ENCODE measurements around the gene C1orf50. TPM values are rescaled to one million over a fixed set of nuclear protein-coding genes. Genes with fewer than 3 reads are reported as not detected.

The C1orf50 gene
- total RNA-seq, 1 experiment from 2014 or later: 3.4 TPM

DNA sequence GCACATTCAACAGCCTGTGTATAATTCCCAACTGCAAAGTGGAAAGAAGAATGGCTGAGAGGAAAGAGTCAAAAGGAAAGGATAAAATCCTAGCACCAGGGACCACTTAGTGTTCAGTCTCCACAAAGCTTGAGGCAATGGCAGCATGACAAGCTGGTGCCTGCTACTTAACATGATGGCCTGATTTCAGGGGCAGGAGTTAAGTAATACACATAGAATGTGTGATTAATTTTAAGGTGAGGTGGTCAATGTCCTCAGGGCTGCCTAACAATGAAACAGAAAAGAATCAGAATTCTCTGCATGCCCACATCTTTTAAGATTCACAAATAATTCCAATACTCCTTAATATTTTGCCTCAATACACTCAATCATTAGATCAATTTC is 9.2 kb upstream of the C1orf50 start:
- H3K79me2 ChIP-seq (ENCODE audit: low read length): no peaks in the 10 kb centered on the region
- H3K4me3 ChIP-seq (ENCODE audit: low read length): no peak overlapping the region
- no peaks in the 10 kb centered on the region for H3F3A ChIP-seq (ENCODE audit: low read length, unreplicated experiment)
- TF ChIP-seq EZH2 (IDR thresholded peaks at IDR 0.05; ENCODE audit: low read length, unreplicated experiment) (no peak), EZH2phosphoT487 (IDR thresholded peaks at IDR 0.05; ENCODE audit: borderline replicate concordance, low read length) (no peak)
- TF ChIP-seq, protein P1, sequence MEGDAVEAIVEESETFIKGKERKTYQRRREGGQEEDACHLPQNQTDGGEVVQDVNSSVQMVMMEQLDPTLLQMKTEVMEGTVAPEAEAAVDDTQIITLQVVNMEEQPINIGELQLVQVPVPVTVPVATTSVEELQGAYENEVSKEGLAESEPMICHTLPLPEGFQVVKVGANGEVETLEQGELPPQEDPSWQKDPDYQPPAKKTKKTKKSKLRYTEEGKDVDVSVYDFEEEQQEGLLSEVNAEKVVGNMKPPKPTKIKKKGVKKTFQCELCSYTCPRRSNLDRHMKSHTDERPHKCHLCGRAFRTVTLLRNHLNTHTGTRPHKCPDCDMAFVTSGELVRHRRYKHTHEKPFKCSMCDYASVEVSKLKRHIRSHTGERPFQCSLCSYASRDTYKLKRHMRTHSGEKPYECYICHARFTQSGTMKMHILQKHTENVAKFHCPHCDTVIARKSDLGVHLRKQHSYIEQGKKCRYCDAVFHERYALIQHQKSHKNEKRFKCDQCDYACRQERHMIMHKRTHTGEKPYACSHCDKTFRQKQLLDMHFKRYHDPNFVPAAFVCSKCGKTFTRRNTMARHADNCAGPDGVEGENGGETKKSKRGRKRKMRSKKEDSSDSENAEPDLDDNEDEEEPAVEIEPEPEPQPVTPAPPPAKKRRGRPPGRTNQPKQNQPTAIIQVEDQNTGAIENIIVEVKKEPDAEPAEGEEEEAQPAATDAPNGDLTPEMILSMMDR (conservative IDR thresholded peaks at IDR 0.05; ENCODE audit: low read depth, low read length): no peak
- no peak overlapping the region for H2AFZ ChIP-seq (ENCODE audit: low read length)
- ChIA-PET POLR2A (ENCODE audit: unreplicated experiment) (no interaction called here), CTCF (no interaction called here)
- no TSS peak for BruUV-seq (replicated peaks)
- H3K9me3 ChIP-seq (ENCODE audit: low read length): no peaks in the 10 kb centered on the region
- no peaks in the 10 kb centered on the region for H3K9me2 ChIP-seq (replicated peaks; ENCODE audit: low read length)
- H3K4me2 ChIP-seq (ENCODE audit: low read length): no peak overlapping the region
- no peak for ATAC-seq
- peaks cover 6% of the 10 kb centered on the region; the same call in 1 of the 2 replicates for H3K36me3 ChIP-seq (ENCODE audit: low read depth, low read length)
- no peak for DNase-seq
- intact Hi-C loops (cut with micrococcal nuclease): no loop called here
- H3K4me1 ChIP-seq (ENCODE audit: insufficient read depth, low read length): no peaks in the 10 kb centered on the region
- no peak overlapping the region for H3K27ac ChIP-seq (ENCODE audit: low read length)
- H3K27me3 ChIP-seq (ENCODE audit: low read length): no peaks in the 10 kb centered on the region
- no peak overlapping the region for H3K9ac ChIP-seq (ENCODE audit: low read length)
- H4K20me1 ChIP-seq (ENCODE audit: low read length): no peaks in the 10 kb centered on the region

GRCh38 chr1:42758641-42759040 is 8.4 kb upstream of the C1orf50 start:
- Histone ChIP-seq H2AFZ (ENCODE audit: low read length) (no peak overlapping the region), H3K9ac (ENCODE audit: low read length) (no peak overlapping the region), H4K20me1 (ENCODE audit: low read length) (no peaks in the 10 kb centered on the region), H3K9me2 (replicated peaks; ENCODE audit: low read length) (no peaks in the 10 kb centered on the region), H3K27me3 (ENCODE audit: low read length) (no peaks in the 10 kb centered on the region), H3K27ac (ENCODE audit: low read length) (no peak overlapping the region), H3K4me1 (ENCODE audit: insufficient read depth, low read length) (no peaks in the 10 kb centered on the region), H3K79me2 (ENCODE audit: low read length) (no peaks in the 10 kb centered on the region), H3K4me3 (ENCODE audit: low read length) (no peak overlapping the region), H3F3A (ENCODE audit: low read length, unreplicated experiment) (no peaks in the 10 kb centered on the region), H3K9me3 (ENCODE audit: low read length) (no peaks in the 10 kb centered on the region), H3K4me2 (ENCODE audit: low read length) (no peak overlapping the region), H3K36me3 (ENCODE audit: low read depth, low read length) (peaks cover 6% of the 10 kb centered on the region; the same call in 1 of the 2 replicates)
- no TSS peak for BruUV-seq (replicated peaks)
- CTCF ChIA-PET: no interaction called here
- POLR2A ChIA-PET (ENCODE audit: unreplicated experiment): no interaction called here
- intact Hi-C loops (cut with micrococcal nuclease): no loop called here
- TF ChIP-seq, protein P1 (conservative IDR thresholded peaks at IDR 0.05; ENCODE audit: low read depth, low read length): no peak
- TF ChIP-seq EZH2phosphoT487 (IDR thresholded peaks at IDR 0.05; ENCODE audit: borderline replicate concordance, low read length) (no peak), EZH2 (IDR thresholded peaks at IDR 0.05; ENCODE audit: low read length, unreplicated experiment) (no peak)
- ATAC-seq (no peak), DNase-seq (no peak)

DNA sequence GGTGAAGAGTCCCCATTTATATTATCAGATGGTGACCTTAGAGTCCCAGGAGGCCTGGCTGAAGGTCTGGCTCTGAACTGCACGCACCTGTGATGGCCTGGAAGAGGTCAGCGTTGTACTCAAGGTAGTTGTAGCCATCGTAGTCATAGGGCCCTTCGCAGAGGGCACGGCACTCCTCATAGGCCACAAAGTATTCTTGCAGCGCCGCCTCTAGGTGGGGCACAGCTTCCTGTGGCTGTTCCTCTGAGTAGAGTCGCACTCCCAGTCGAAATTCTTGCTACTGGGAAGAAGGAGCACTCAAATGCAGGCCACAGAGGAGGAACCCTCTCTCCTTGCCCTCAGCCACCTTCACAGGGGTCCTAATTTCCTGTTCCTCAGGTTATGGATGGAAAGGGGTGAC is 7.9 kb upstream of the C1orf50 start:
- DNase-seq (no peak), ATAC-seq (no peak)
- BruUV-seq (replicated peaks): no TSS peak
- intact Hi-C loops (cut with micrococcal nuclease): no loop called here
- ChIA-PET CTCF (no interaction called here), POLR2A (ENCODE audit: unreplicated experiment) (no interaction called here)
- no peaks in the 10 kb centered on the region for H3F3A ChIP-seq (ENCODE audit: low read length, unreplicated experiment)
- H3K4me3 ChIP-seq (ENCODE audit: low read length): no peak overlapping the region
- no peaks in the 10 kb centered on the region for H3K9me2 ChIP-seq (replicated peaks; ENCODE audit: low read length)
- H3K27ac ChIP-seq (ENCODE audit: low read length): no peak overlapping the region
- H3K9me3 ChIP-seq (ENCODE audit: low read length): no peaks in the 10 kb centered on the region
- H2AFZ ChIP-seq (ENCODE audit: low read length): no peak overlapping the region
- no peaks in the 10 kb centered on the region for H3K79me2 ChIP-seq (ENCODE audit: low read length)
- no peaks in the 10 kb centered on the region for H4K20me1 ChIP-seq (ENCODE audit: low read length)
- H3K4me1 ChIP-seq (ENCODE audit: insufficient read depth, low read length): no peaks in the 10 kb centered on the region
- H3K9ac ChIP-seq (ENCODE audit: low read length): no peak overlapping the region
- peaks cover 6% of the 10 kb centered on the region; the same call in 1 of the 2 replicates for H3K36me3 ChIP-seq (ENCODE audit: low read depth, low read length)
- H3K4me2 ChIP-seq (ENCODE audit: low read length): no peak overlapping the region
- no peaks in the 10 kb centered on the region for H3K27me3 ChIP-seq (ENCODE audit: low read length)
- TF ChIP-seq, protein P1 (conservative IDR thresholded peaks at IDR 0.05; ENCODE audit: low read depth, low read length): no peak; the same call in 1 of the 2 replicates
- TF ChIP-seq EZH2 (IDR thresholded peaks at IDR 0.05; ENCODE audit: low read length, unreplicated experiment): no peak

All from PC-3 (cell line).